ENCODE measurements around the gene SIGLEC8. TPM values are rescaled to one million over a fixed set of nuclear protein-coding genes. Genes with fewer than 3 reads are reported as not detected.
A peak's percentile ranks its signal among the peaks of the same experiment; 100 is the strongest.
"Not testable (repeated sequence)": the region's sequence is repeated elsewhere in the genome, so short reads cannot be mapped to it uniquely, and the experiment has no call there.

Gene SIGLEC8
- total RNA-seq, 1 experiment from 2014 or later = not detected

DNA sequence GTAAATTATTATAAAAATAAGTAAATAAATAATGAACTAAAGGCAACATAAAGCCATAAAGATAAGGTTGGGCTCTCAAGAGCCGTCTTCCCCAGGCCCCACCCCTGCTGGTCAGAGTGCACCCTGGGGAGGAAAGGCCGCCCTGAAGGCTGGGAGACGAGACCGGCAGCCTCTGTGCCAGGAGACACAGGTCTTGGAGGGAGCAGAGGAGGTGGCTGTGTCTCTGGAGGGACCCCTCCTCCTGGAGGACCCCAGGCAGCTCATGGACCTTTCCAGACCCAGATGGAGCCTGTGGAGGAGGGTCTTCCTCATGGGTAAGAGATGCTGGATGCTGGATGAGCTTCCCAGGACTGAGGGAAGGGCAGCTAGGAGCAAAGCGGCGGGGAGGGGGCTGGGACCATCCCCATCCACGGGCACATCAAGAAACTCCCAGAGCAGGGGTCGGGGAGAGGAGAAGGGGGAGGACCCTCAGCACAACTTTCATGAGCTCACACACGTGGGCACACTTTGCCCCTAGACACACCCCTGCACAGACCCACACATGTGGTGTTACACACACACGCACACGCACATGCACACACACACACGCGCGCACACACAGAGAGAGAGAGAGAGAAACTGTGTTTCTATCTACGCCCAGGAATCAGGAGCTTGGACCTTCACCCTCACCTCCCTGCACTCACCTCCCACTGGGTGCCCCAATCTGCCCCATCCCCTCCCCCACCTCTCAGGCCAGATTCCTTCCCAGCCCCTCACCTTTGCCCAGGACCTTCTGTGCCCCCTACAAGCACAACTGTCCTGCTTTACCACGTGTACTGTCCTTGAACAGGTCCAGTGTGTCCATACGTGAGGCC, 20.4 kb upstream of the SIGLEC8 start, which contains the start of gene CEACAM18:
Gene CEACAM18 (plus strand): TSS at position 159 of the 854 bp plus-strand sequence.
- in situ Hi-C loops (cut with HindIII; ENCODE audit: low pct_unique_long_range_greater_than_20kb, low sequenced_read_pairs) = no loop called here
- DNase-seq (ENCODE audit: low read depth, low spot score) = no peak

DNA sequence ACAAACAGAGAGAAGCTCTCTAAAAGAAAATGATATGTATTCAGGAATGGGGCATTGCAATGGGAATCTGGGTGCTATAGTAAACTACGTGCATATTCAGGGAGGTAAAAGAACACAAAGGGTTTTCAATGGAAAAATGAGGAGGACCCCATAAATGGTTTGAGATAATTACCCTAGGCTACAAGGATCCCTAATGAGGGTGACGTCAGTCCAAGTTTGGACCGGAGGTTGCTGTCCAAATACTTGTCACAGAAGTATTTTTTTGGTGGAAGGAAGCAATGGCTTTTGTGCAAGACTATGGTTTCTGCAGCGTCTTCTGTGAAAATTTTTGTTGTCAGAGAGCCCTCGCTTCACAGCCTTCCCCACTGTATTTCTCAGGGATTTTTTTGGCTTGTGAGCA, 19.1 kb upstream of the SIGLEC8 start:
- in situ Hi-C loops (cut with HindIII; ENCODE audit: low pct_unique_long_range_greater_than_20kb, low sequenced_read_pairs) = no loop called here

DNA sequence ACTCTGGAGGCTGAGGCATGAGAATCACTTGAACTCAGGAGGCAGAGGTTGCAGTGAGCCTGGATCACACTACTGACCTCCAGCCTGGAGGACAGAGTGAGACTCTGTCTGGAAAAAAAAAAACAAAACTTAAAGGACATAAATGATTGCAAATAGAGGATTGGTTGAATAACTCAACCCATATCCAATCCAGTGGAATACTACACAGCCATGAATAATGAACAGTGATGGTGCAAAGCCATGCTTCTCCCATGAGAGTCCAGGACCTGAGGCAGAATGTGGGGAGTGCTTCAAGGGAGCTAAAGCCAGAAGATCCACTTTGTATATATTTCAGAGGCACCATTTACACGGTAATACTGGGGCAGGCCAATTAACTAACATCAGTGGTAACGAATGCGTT, 17.9 kb upstream of the SIGLEC8 start:
- no peak for DNase-seq (ENCODE audit: low read depth, low spot score)
- in situ Hi-C loops (cut with HindIII; ENCODE audit: low pct_unique_long_range_greater_than_20kb, low sequenced_read_pairs) = no loop called here

More for the DNA sequence above, 19.1 kb upstream of the SIGLEC8 start:
- no peak for DNase-seq (ENCODE audit: low read depth, low spot score)

DNA sequence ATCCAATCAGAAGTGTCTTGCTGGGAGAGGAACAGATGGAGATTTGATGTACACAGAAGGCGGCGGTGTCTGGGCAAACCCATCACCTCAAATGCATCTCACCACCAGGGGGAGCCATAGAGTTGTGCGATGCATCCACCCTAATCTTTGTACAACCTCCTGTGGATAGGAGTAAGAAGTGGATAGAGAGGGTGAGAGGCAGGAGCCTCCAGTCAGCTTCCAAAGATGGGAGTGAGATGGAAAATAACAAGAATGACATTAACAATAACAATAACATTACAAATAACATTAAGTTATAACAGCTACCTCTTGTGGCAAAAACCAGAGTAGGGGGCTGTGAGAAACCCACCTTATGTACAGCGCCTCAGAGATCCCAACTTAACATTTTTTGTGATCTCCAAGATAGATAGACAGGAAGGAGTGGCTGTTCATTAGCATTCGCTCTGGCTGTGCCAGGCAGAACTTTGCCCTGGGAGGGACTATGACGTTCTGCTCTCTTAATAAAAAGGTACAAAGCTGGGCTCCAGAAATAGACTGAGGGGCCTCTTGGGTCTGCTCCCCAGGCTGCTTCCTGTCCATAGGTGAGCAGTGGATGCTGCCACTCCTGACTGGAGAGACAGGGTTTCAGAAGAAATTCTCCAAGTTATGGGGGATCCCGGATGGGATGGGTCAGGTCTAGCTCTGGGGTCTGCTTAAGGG, 14.9 kb upstream of the SIGLEC8 start:
- in situ Hi-C loops (cut with HindIII; ENCODE audit: low pct_unique_long_range_greater_than_20kb, low sequenced_read_pairs) = no loop called here
- DNase-seq (ENCODE audit: low read depth, low spot score) = peak; percentile 77

DNA sequence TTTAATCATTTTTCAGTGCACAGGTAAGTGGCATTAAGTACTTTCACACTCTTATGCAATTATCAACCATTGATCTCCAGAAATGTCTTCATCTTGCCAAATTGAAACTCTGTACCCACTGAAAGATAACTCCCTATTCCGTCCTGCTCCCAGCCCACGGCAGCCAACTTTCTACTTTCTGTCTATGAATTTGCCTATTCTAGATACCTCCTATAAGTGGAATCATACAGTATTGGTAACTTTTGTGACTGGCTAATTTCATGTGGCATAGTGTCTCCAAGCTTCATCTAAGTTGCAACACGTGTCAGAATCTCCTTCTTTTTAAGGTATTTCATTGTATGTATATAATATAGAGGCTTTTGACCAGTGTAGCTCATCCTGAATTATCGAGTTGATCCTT, 14.4 kb upstream of the SIGLEC8 start:
- no peak for DNase-seq (ENCODE audit: low read depth, low spot score)
- in situ Hi-C loops (cut with HindIII; ENCODE audit: low pct_unique_long_range_greater_than_20kb, low sequenced_read_pairs) = no loop called here

DNA sequence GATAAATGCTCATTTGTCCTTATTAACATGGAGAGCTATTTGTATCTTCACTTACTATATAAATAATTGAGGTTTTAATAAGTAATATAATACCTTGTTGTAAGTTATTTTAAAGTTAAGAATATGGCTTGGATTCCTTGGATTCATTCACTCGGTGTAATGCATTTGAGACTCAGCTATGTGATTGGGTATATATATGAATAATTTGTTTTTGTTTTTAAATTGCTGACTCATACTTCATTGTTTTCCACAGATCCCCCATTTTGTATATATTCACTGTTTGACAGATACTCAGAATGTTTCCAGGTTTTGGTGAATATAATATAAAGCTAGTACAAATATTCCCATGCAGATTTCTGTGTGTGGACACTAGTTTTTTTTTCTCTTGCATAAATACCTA, 13.3 kb upstream of the SIGLEC8 start:
- DNase-seq (ENCODE audit: low read depth, low spot score) = no peak
- in situ Hi-C loops (cut with HindIII; ENCODE audit: low pct_unique_long_range_greater_than_20kb, low sequenced_read_pairs) = no loop called here

DNA sequence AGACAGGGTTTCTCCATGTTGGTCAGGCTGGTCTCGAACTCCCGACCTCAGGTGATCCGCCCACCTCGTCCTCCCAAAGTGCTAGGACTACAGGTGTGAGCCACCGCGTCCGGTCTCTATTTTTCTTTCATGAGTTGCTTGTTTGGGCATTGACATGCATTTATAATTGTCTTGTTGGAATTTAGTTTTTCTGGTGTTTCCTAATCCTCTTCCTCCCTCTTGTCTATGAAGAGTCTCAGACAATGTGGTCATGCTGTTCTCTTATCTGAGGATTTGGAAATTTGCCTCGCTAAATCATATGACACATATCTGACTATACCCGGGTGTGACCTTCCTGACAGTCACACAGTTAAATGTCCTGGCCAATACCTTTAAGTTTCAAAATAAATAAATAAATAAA, 12.7 kb upstream of the SIGLEC8 start:
- in situ Hi-C loops (cut with HindIII; ENCODE audit: low pct_unique_long_range_greater_than_20kb, low sequenced_read_pairs) = no loop called here
- no peak for DNase-seq (ENCODE audit: low read depth, low spot score)

DNA sequence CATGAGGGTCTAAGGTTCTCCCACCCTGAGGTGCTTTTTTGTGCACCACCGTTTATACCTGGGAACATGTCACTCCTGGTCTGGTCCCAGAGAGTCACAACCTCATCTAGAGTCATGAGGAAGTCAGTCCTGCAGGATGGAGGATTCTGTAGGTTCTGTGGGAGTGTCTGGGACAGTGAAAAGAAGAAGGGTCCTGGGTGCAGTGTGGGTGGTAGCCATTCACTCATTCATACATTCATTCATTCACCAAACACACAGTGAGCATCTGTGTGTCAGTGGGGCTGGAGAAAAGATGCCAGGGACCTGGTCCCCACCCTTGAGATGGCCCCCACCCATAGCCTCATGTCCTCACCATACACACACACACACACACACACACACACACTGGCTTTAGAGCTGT, 11.4 kb upstream of the SIGLEC8 start:
- no peak for DNase-seq (ENCODE audit: low read depth, low spot score)
- in situ Hi-C loops (cut with HindIII; ENCODE audit: low pct_unique_long_range_greater_than_20kb, low sequenced_read_pairs) = no loop called here

DNA sequence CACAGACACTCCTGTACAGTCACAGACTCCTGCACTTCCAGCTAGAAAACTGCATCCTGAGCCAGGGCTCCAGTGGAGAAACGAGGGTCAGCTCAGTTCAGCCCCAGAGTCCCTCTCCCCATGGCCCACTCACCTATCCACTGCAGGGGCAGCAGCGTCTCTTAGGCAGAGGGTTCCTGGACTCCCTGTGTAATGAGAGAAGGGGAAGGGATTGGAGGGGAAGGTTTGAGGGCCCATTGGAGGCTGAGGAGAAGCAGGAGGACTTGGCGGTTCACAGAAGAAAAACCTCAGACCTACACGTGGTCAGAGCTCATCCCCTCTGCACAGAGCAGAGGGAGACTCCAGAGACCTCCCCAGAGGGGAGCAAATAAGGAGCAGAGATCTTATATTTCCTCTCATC, 10.9 kb upstream of the SIGLEC8 start:
- in situ Hi-C loops (cut with HindIII; ENCODE audit: low pct_unique_long_range_greater_than_20kb, low sequenced_read_pairs) = no loop called here
- DNase-seq (ENCODE audit: low read depth, low spot score) = no peak

DNA sequence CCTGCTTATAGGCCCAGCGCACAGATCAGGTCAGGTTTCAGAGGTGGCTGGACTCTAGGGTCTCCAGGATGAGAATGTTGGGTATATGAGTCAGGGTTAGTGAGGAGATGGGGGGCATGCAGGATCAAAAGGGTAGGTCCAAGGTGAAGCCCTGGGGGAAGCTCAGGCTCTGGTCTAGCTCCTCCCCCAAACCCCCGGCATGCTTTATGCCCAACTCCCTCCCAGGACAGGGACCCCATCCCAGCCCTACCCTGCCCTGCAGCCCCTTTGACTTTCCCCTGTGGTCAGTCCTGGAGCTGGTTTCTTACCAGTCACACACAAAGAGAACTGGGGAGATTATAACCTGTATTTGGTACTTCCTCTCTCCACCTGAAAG, 10.3 kb upstream of the SIGLEC8 start:
- in situ Hi-C loops (cut with HindIII; ENCODE audit: low pct_unique_long_range_greater_than_20kb, low sequenced_read_pairs) = no loop called here
- no peak for DNase-seq (ENCODE audit: low read depth, low spot score)

DNA sequence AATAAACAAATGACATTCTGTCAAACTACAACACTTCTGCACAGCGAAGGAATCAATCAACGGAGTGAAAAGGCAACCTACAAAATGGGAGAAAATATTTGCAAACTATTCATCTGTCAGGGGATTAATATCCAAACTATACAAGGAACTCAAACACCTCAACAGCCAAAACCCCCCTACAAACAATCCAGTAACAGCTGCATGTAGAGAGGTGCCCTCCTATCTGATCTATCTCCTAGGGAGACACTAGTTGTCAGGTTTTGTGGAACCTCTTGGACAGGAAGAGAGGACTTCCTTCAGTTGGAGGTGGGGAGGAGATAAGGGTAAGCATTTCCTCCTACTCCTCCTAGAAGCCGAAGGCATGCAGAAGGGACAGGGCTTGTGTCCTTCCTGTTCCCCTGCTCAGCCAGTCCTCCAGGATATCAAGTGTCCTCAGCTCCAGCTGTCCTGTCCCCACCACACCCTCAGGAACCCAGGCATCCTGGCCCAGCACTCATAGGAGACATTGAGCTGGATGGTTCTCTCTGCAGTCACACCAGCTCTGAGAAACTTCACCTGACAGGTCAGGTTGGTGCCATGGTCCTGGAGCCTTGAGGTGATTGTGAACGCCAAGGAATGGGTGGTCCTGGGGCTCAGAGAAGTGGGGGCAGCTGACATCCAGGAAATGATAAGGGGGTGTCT, 9.8 kb upstream of the SIGLEC8 start:
- in situ Hi-C loops (cut with HindIII; ENCODE audit: low pct_unique_long_range_greater_than_20kb, low sequenced_read_pairs) = no loop called here
- no peak for DNase-seq (ENCODE audit: low read depth, low spot score)

DNA sequence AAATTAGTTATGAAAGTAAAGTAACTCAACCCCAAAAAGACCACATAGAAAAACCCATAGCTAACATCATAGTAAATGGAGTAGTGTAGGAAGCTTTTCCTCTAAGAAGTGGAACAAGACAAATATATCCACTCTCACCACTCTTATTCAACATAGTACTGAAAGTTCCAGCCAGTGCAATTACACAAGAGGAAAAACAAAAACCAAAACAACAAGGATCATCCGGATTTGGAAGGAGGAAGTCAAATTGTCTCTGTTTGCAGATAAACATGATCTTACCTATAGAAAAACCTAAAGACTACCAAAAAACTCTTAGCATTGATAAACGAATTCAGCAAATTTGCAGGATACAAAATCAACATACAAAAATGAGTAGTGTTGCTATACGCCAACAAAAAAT, 8.5 kb upstream of the SIGLEC8 start:
- DNase-seq (ENCODE audit: low read depth, low spot score) = no peak
- in situ Hi-C loops (cut with HindIII; ENCODE audit: low pct_unique_long_range_greater_than_20kb, low sequenced_read_pairs) = no loop called here

DNA sequence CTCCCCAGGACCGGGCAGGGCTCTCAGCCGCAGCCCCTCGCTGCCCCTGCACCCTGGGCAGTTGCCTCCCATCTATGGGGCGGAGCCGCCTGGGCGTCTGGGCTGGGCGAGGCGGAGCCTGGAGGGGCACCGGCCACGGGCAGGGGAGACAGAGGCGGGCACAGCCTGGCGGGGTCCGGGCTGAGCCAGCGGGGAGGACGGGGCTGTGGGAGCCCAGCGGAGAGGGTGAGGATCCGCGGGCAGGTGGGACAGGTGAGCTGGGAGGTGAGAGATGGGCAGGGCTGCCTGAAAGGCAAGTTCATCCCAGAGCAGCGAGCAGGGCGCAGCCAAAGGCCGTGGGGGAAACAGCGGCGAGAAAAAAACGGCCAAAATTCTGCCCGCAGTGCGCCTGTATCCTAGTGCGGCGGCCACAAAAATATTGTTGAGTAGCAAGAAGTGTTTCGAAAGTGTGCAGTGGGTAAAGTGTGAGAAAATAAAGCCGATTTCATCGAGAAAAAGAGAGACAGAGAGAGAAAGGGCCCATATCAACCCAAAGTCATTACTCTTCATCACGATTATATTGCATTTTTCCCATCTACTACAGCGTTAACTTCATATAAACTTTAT, 5.8 kb upstream of the SIGLEC8 start:
- DNase-seq (ENCODE audit: low read depth, low spot score); in situ Hi-C loops (cut with HindIII; ENCODE audit: low pct_unique_long_range_greater_than_20kb, low sequenced_read_pairs): not testable (repeated sequence)

DNA sequence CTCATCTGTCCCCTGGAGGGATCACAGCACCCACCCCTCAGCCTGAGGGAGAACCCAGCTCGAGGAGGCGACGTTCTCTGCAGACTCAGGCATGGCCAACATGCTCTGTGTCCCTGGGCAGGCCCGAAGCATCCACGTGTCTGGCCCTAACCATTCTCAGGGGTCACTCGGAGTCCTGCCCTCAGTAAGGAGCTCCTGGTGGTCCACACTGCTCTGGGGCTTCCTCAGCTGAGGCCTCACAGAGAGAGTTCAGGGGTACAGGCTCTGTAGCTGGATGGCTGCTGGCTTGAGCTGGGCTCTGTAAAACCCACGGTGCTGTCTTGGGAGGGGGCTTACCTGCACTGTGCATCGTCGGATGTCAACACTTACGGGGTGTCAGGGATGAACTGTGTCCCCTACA, 4.4 kb upstream of the SIGLEC8 start:
- no peak for DNase-seq (ENCODE audit: low read depth, low spot score)
- in situ Hi-C loops (cut with HindIII; ENCODE audit: low pct_unique_long_range_greater_than_20kb, low sequenced_read_pairs) = no loop called here

DNA sequence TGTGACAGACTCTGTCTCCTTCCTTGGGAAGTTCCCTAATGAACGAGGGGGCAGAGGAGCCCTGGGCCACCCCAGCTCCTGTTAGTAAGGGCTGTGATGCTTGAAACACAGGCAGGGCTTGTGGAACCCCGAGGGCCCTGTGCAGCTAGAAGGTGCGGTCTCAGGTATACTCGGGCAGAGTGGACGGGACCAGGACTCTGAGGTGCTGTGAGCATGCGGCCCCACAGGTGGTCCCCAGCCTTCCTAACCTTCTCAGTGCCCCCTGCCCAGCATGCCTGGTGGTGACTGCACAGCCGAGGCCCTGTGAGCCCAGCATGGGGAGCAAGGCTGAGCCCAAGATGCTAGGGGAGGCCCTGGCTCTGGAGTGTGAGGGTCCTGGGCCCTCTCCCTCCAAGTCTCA, 4.0 kb upstream of the SIGLEC8 start:
- DNase-seq (ENCODE audit: low read depth, low spot score) = no peak
- in situ Hi-C loops (cut with HindIII; ENCODE audit: low pct_unique_long_range_greater_than_20kb, low sequenced_read_pairs) = no loop called here

DNA sequence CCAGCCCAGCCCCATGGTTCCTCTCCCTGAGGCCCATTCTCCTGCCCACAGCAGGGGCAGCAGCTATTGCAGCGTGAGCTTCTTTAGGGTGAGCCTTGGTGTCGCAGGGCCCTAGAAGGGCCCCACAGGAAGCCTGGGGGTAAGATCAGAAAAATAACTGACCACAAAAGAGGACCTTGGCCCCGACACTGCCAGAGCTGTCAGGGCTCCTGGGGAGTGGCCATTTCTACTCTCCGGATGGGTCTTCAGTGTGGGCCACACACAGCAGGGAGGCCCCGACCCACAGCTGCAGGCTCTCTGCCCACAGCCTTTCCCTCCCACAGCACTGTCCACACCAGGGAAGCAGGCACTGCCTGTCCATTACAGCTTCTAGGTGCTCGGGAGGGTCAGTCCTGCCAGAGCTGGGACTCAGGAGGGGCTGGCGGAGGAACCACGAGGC, 3.5 kb upstream of the SIGLEC8 start:
- no peak for DNase-seq (ENCODE audit: low read depth, low spot score)
- in situ Hi-C loops (cut with HindIII; ENCODE audit: low pct_unique_long_range_greater_than_20kb, low sequenced_read_pairs) = no loop called here

DNA sequence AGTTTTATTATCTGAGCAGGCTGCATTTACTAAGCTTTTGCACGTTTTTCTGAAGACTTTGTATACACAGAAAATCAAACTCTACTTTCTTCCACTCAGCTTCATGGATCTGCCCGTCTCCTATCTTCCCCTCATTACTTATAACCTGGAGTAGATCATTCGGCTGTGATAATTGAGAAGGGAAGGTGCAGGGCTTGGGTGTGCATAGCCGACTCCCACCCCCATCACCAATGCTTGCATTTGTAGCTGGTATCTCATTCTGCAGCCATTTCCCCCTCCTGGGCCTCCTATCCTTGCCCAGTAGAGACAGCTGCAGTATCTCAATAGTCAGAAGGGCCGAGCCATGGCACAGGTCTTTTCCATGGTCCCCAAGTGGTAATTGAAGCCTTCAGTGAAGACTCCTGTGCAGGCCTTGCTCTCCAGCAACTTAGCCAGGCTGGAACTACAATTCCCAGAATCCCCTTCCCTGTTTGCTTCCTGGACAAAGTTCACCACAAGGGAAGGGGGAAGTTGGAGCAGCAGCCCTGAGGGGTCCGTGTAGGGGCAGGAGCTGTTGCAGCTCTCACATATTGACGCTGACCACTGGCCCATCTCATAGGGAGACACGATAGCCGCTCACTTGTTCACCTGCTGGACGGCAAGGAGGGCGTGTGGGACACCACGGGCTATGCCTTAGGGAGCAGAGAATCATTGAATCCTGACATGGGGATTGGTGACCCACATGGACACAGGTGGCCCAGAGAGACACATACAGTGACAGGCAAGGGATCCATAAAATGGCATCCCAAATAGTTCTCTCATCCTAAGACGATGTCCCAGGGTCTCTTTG, 2.1 kb upstream of the SIGLEC8 start:
- peak; percentile 32 for DNase-seq (ENCODE audit: low read depth, low spot score)
- in situ Hi-C loops (cut with HindIII; ENCODE audit: low pct_unique_long_range_greater_than_20kb, low sequenced_read_pairs) = no loop called here

Data from SK-MEL-5 (cell line).